H1 (cell line): ENCODE measurements around the gene TEK.

ENCODE experiments used
- EZH2 ChIP-seq: fragments of 200-600 bp; sonication (generic); IDR thresholded peaks from 2 replicates; pipeline ENCODE4 v1.7.1; 2012; ENCODE audit warnings: low read depth, mild to moderate bottlenecking, moderate library complexity, low read length, inconsistent platforms; ENCODE audit not compliant: severe bottlenecking
- KDM1A ChIP-seq: fragments of 200-600, 300-600 bp; sonication (generic); IDR thresholded peaks from 2 replicates; pipeline ENCODE4 v1.7.1; 2016; ENCODE audit warnings: mild to moderate bottlenecking, low read length, borderline replicate concordance
- KDM5A ChIP-seq: fragments of 200-600 bp; IDR thresholded peaks from 2 replicates; pipeline ENCODE4 v1.7.1; 2012; ENCODE audit warnings: mild to moderate bottlenecking, low read length, inconsistent platforms, mixed read lengths
- POLR2A ChIP-seq, 2 experiments: IDR thresholded peaks; 1 replicate in 1 of 2; 2 replicates in 1 of 2; pipeline ENCODE4 v1.6.1; 2011; ENCODE audit warnings: low read depth in 2 of 2, low read length in 2 of 2, mild to moderate bottlenecking in 2 of 2; ENCODE audit errors: control extremely low read depth in 1 of 2
- RAD21 ChIP-seq, 2 experiments: IDR thresholded peaks in 1 of 2; conservative IDR thresholded peaks in 1 of 2; 2 replicates each; pipeline ENCODE4 v1.6.1; 2011; ENCODE audit warnings: low read depth in 2 of 2, low read length in 2 of 2, improper control_type of control experiment in 1 of 2, inconsistent platforms in 1 of 2, mild to moderate bottlenecking in 1 of 2, moderate library complexity in 1 of 2
- RNF2 ChIP-seq: fragments of 200-900, 300-1000 bp; sonication (generic); IDR thresholded peaks from 2 replicates; pipeline ENCODE4 v1.7.1; 2016; ENCODE audit warnings: borderline replicate concordance, low read depth, mild to moderate bottlenecking, antibody characterized with exemption, low read length; ENCODE audit not compliant: poor library complexity, severe bottlenecking; ENCODE audit errors: missing control alignments
- SIRT6 ChIP-seq: IDR thresholded peaks from one replicate; pipeline ENCODE4 v1.7.1; 2012; ENCODE audit warnings: low read length, inconsistent platforms
- TAF1 ChIP-seq: IDR thresholded peaks from 2 replicates; pipeline ENCODE4 v1.6.1; 2011; ENCODE audit warnings: mild to moderate bottlenecking, low read depth, low read length
- TEAD4 ChIP-seq: IDR thresholded peaks from 2 replicates; pipeline ENCODE4 v1.6.1; 2012; ENCODE audit warnings: low read depth, low read length, inconsistent platforms, mixed read lengths
- TF ChIP-seq, protein P1 (sequence below): IDR thresholded peaks from 2 replicates; pipeline ENCODE4 v1.6.1; 2011; ENCODE audit warnings: low read length, improper control_type of control experiment
- TF ChIP-seq, protein P2 (sequence below), 3 experiments: IDR thresholded peaks; 1 replicate in 2 of 3; 2 replicates in 1 of 3; pipeline versions ENCODE4 v1.5.1 to v1.6.1; 2011; ENCODE audit warnings: low read length in 3 of 3, mild to moderate bottlenecking in 3 of 3, inconsistent platforms in 2 of 3, low read depth in 1 of 3, moderate library complexity in 1 of 3; ENCODE audit not compliant: insufficient read depth in 1 of 3; ENCODE audit errors: control extremely low read depth in 1 of 3
- TF ChIP-seq, protein P3 (sequence below): IDR thresholded peaks from 2 replicates; pipeline ENCODE4 v1.6.1; 2012; ENCODE audit warnings: inconsistent platforms

DNA sequence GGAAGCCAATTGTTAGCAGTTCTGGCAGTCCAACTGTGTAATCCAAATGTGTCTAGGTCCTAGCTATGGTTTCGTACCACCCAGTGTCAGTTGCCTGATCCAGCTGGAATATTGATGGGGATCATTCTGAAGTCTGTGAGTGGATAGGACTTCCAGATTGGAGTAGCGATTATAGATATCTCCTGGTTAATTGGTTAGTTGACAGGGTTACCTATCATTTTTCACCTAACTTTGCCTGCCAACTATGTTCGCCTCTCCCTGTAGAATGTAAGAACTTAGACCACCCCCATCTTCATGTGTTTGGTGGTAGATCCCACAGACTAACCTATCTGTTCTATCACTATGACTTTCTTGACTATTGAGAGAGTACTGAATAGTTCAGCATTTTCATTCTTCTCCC, 59.9 kb downstream of the TEK start:
- TF ChIP-seq, protein P1, sequence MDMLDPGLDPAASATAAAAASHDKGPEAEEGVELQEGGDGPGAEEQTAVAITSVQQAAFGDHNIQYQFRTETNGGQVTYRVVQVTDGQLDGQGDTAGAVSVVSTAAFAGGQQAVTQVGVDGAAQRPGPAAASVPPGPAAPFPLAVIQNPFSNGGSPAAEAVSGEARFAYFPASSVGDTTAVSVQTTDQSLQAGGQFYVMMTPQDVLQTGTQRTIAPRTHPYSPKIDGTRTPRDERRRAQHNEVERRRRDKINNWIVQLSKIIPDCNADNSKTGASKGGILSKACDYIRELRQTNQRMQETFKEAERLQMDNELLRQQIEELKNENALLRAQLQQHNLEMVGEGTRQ, result no peak
- TF ChIP-seq POLR2A (IDR thresholded peaks at IDR 0.05; ENCODE audit: control extremely low read depth in 1 of 2, low read depth in 2 of 2, low read length in 2 of 2) (no peak), TEAD4 (no peak), KDM1A (no peak), TAF1 (no peak), SIRT6 (no peak), RAD21 (IDR thresholded peaks at IDR 0.05 in 1 of 2, conservative IDR thresholded peaks at IDR 0.05 in 1 of 2; ENCODE audit: low read depth in 2 of 2, low read length in 2 of 2) (no peak), KDM5A (no peak), EZH2 (no peak), RNF2 (no peak)
- TF ChIP-seq, protein P2, sequence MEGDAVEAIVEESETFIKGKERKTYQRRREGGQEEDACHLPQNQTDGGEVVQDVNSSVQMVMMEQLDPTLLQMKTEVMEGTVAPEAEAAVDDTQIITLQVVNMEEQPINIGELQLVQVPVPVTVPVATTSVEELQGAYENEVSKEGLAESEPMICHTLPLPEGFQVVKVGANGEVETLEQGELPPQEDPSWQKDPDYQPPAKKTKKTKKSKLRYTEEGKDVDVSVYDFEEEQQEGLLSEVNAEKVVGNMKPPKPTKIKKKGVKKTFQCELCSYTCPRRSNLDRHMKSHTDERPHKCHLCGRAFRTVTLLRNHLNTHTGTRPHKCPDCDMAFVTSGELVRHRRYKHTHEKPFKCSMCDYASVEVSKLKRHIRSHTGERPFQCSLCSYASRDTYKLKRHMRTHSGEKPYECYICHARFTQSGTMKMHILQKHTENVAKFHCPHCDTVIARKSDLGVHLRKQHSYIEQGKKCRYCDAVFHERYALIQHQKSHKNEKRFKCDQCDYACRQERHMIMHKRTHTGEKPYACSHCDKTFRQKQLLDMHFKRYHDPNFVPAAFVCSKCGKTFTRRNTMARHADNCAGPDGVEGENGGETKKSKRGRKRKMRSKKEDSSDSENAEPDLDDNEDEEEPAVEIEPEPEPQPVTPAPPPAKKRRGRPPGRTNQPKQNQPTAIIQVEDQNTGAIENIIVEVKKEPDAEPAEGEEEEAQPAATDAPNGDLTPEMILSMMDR (IDR thresholded peaks at IDR 0.05; ENCODE audit: control extremely low read depth in 1 of 3, insufficient read depth in 1 of 3, low read depth in 1 of 3, low read length in 3 of 3), result no peak
- TF ChIP-seq, protein P3, sequence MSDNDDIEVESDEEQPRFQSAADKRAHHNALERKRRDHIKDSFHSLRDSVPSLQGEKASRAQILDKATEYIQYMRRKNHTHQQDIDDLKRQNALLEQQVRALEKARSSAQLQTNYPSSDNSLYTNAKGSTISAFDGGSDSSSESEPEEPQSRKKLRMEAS, result no peak
